Measurements from ENCODE around the gene CAMTA1.

- TF ChIP-seq, protein P1, sequence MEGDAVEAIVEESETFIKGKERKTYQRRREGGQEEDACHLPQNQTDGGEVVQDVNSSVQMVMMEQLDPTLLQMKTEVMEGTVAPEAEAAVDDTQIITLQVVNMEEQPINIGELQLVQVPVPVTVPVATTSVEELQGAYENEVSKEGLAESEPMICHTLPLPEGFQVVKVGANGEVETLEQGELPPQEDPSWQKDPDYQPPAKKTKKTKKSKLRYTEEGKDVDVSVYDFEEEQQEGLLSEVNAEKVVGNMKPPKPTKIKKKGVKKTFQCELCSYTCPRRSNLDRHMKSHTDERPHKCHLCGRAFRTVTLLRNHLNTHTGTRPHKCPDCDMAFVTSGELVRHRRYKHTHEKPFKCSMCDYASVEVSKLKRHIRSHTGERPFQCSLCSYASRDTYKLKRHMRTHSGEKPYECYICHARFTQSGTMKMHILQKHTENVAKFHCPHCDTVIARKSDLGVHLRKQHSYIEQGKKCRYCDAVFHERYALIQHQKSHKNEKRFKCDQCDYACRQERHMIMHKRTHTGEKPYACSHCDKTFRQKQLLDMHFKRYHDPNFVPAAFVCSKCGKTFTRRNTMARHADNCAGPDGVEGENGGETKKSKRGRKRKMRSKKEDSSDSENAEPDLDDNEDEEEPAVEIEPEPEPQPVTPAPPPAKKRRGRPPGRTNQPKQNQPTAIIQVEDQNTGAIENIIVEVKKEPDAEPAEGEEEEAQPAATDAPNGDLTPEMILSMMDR (IDR thresholded peaks at IDR 0.05) = peak in 4 of 6 experiments; percentile 14 to 54 (median 42)
- TF ChIP-seq POLR2A (IDR thresholded peaks at IDR 0.05) = no peak
These were observed 422.8 kb downstream of the CAMTA1 start for GRCh38 chr1:7207875-7208646.
